Measurements from ENCODE around the gene STOML1.

Gene STOML1

GRCh38 chr15:73959801-73960200 lies 32.3 kb downstream of the STOML1 start:
- peak; percentile 56 for DNase-seq (ENCODE audit: low spot score)
- TF ChIP-seq CTCF (IDR thresholded peaks at IDR 0.05), result no peak
- no peak overlapping the region for H3K27ac ChIP-seq

GRCh38 chr15:73959012-73959581 lies 33.0 kb downstream of the STOML1 start:
- Histone ChIP-seq H3K4me3 (no peak overlapping the region), H3K27ac (no peak overlapping the region)
- TF ChIP-seq CTCF (IDR thresholded peaks at IDR 0.05), result no peak
- DNase-seq (ENCODE audit: low spot score), result peak; percentile 45

More at GRCh38 chr15:73959801-73960200, 32.3 kb downstream of the STOML1 start:
- no peak overlapping the region for H3K4me3 ChIP-seq

- peak; percentile 50 for DNase-seq (ENCODE audit: low spot score)
- no peak for TF ChIP-seq CTCF (IDR thresholded peaks at IDR 0.05)
- Histone ChIP-seq H3K27ac (no peak overlapping the region), H3K4me3 (no peak overlapping the region)
Observed at GRCh38 chr15:73957785-73958184, 34.3 kb downstream of the STOML1 start.

- H3K27ac ChIP-seq, result peak overlapping the region in 1 of 2 donors; percentile 54
- DNase-seq (ENCODE audit: low spot score), result peak; percentile 73
- no peak overlapping the region for H3K4me3 ChIP-seq
- TF ChIP-seq CTCF (IDR thresholded peaks at IDR 0.05), result no peak
Observed at GRCh38 chr15:73957276-73957675, 34.8 kb downstream of the STOML1 start.

GRCh38 chr15:73956743-73957135 lies 35.4 kb downstream of the STOML1 start:
- DNase-seq (ENCODE audit: low spot score), result peak; percentile 79
- Histone ChIP-seq H3K27ac (peak overlapping the region in 1 of 2 donors; percentile 54), H3K4me3 (no peak overlapping the region)
- TF ChIP-seq CTCF (IDR thresholded peaks at IDR 0.05), result no peak

- Histone ChIP-seq H3K4me3 (no peak overlapping the region), H3K27ac (peak overlapping the region in 1 of 2 donors; percentile 54)
- DNase-seq (ENCODE audit: low spot score), result peak; percentile 67
- TF ChIP-seq CTCF (IDR thresholded peaks at IDR 0.05), result no peak
Observed at GRCh38 chr15:73955861-73956742, 36.0 kb downstream of the STOML1 start.
